GM23248 (cell line): Measurements from ENCODE around the gene PHYHD1. TPM values are rescaled to one million over a fixed set of nuclear protein-coding genes. Genes with fewer than 3 reads are reported as not detected.

ENCODE experiments used
- DNase-seq: peaks from one replicate; pipeline ENCODE4 v3.0.0-alpha.2; 2015
- H2AFZ ChIP-seq: fragments of 200-600 bp; sonication (generic); 2 replicates; pipeline ENCODE4 v1.6.1; 2016; ENCODE audit warnings: antibody characterized with exemption
- H3F3A ChIP-seq: fragments of 200-600 bp; sonication (generic); 2 replicates; pipeline ENCODE4 v1.6.1; 2016; ENCODE audit warnings: mild to moderate bottlenecking, antibody characterized with exemption, mixed run types; ENCODE audit not compliant: insufficient read depth
- H3K27ac ChIP-seq: fragments of 200-600 bp; sonication (generic); 2 replicates; pipeline ENCODE4 v1.5.1; 2016; ENCODE audit warnings: mild to moderate bottlenecking
- H3K27me3 ChIP-seq: fragments of 200-600 bp; sonication (generic); replicated peaks from 2 replicates; pipeline ENCODE4 v1.6.1; 2016; ENCODE audit warnings: mild to moderate bottlenecking; ENCODE audit not compliant: insufficient read depth
- H3K36me3 ChIP-seq: fragments of 200-600 bp; sonication (generic); 2 replicates; pipeline ENCODE4 v1.6.1; 2016; ENCODE audit warnings: low read depth, mild to moderate bottlenecking
- H3K4me1 ChIP-seq: fragments of 200-600 bp; sonication (generic); 2 replicates; pipeline ENCODE4 v1.6.1; 2016; ENCODE audit warnings: mild to moderate bottlenecking; ENCODE audit not compliant: insufficient read depth
- H3K4me2 ChIP-seq: fragments of 200-600 bp; sonication (generic); one replicate; pipeline ENCODE4 v1.6.1; 2016; ENCODE audit warnings: mild to moderate bottlenecking; ENCODE audit not compliant: unreplicated experiment
- H3K4me3 ChIP-seq: fragments of 200-600 bp; sonication (generic); 2 replicates; pipeline ENCODE4 v1.5.1; 2016; ENCODE audit warnings: mild to moderate bottlenecking
- H3K79me2 ChIP-seq: fragments of 200-600 bp; sonication (generic); 2 replicates; pipeline ENCODE4 v1.6.1; 2016; ENCODE audit warnings: mild to moderate bottlenecking; ENCODE audit not compliant: insufficient read depth
- H3K9ac ChIP-seq: fragments of 200-600 bp; sonication (generic); 2 replicates; pipeline ENCODE4 v1.6.1; 2016; ENCODE audit warnings: mild to moderate bottlenecking
- H3K9me2 ChIP-seq: fragments of 200-600 bp; sonication (generic); 2 replicates; pipeline ENCODE4 v1.6.1; 2016; ENCODE audit warnings: mixed run types, mild to moderate bottlenecking, moderate library complexity; ENCODE audit not compliant: insufficient read depth
- H3K9me3 ChIP-seq: fragments of 200-600 bp; sonication (generic); one replicate; pipeline ENCODE4 v1.6.1; 2017; ENCODE audit warnings: low read depth
- H4K20me1 ChIP-seq: fragments of 200-600 bp; sonication (generic); 2 replicates; pipeline ENCODE4 v1.6.0; 2016; ENCODE audit not compliant: insufficient read depth
- EZH2 ChIP-seq: fragments of 200-600 bp; sonication (generic); IDR thresholded peaks from 2 replicates; pipeline ENCODE4 v1.6.1; 2018; ENCODE audit warnings: antibody characterized with exemption, mild to moderate bottlenecking; ENCODE audit not compliant: insufficient read depth, poor library complexity, severe bottlenecking
- EZH2phosphoT487 ChIP-seq: fragments of 200-600 bp; sonication (generic); IDR thresholded peaks from 2 replicates; pipeline ENCODE4 v1.6.1; 2018; ENCODE audit warnings: antibody characterized with exemption, moderate library complexity, mild to moderate bottlenecking, low read depth; ENCODE audit not compliant: insufficient read depth
- whole genome bisulfite sequencing, 2 experiments: methylation state at CpG; one replicate each; pipeline ENCODE4 v1.1.6; 2015 to 2017; ENCODE audit warnings: low lambda C conversion rate in 2 of 2, low coverage in 1 of 2; ENCODE audit errors: missing lambda C conversion rate in 2 of 2; 5-methylcytosine and 5-hydroxymethylcytosine counted together
- in situ Hi-C: fragments of 300-500 bp; cut with MboI; formaldehyde crosslinking; loops from 2 replicates; pipeline ENCODE4 v1.15.0; 2020
- polyA plus RNA-seq: library from polyadenylated mRNA; unstranded; fragments of >200 nt; fragmentation: Nextera tagmentation; extraction: Ambion mirVana; gene quantifications from 2 replicates; pipeline ENCODE4 v1.2.1, GENCODE V29; 2016
- total RNA-seq: library from RNA; depleted of rRNA; stranded (reverse); fragments of >200 nt; shearing (Covaris generic); gene quantifications from 2 replicates; pipeline ENCODE4 v1.2.3, GENCODE V29; 2014

The PHYHD1 gene
- total and polyA plus RNA-seq, 2 experiments from 2014 or later, result 4.4 to 7.4 TPM

GRCh38 chr9:128892221-128892921 lies 28.4 kb upstream of the PHYHD1 start:
- H3F3A ChIP-seq, result no peaks in the 10 kb centered on the region
- 31 to 34% methylated on average over 15 to 17 of the region's 17 CpGs for WGBS, 2 experiments
- peak overlapping the region; percentile 57 for H3K27ac ChIP-seq
- peaks cover 12% of the 10 kb centered on the region; the same call in 1 of the 2 replicates for H3K36me3 ChIP-seq
- peak overlapping the region; percentile 82 for H3K9ac ChIP-seq
- H3K79me2 ChIP-seq, result peaks cover 100% of the 10 kb centered on the region
- H3K4me2 ChIP-seq, result peak overlapping the region; percentile 65
- H4K20me1 ChIP-seq, result no peaks in the 10 kb centered on the region
- no peaks in the 10 kb centered on the region for H3K9me3 ChIP-seq
- in situ Hi-C loops, result no loop called here
- H3K9me2 ChIP-seq, result no peaks in the 10 kb centered on the region
- no peak for TF ChIP-seq EZH2
- no peak for TF ChIP-seq EZH2phosphoT487
- peak; percentile 94 for DNase-seq
- H3K4me3 ChIP-seq, result peak overlapping the region; percentile 49
- H3K27me3 ChIP-seq, result no peaks in the 10 kb centered on the region
- peak overlapping the region; percentile 68 for H2AFZ ChIP-seq
- H3K4me1 ChIP-seq, result peaks cover 29% of the 10 kb centered on the region

- H3K9ac ChIP-seq, result peak overlapping the region; percentile 82; the same call in 1 of the 2 replicates
- in situ Hi-C loops, result no loop called here
- DNase-seq, result no peak
- no peaks in the 10 kb centered on the region for H3F3A ChIP-seq
- H3K27me3 ChIP-seq, result no peaks in the 10 kb centered on the region
- H3K9me2 ChIP-seq, result no peaks in the 10 kb centered on the region
- TF ChIP-seq EZH2phosphoT487, result no peak
- no peak for TF ChIP-seq EZH2
- peaks cover 98% of the 10 kb centered on the region for H3K79me2 ChIP-seq
- H3K9me3 ChIP-seq, result no peaks in the 10 kb centered on the region
- H3K27ac ChIP-seq, result no peak overlapping the region
- H3K4me2 ChIP-seq, result no peak overlapping the region
- H3K4me1 ChIP-seq, result peaks cover 29% of the 10 kb centered on the region
- H3K36me3 ChIP-seq, result peaks cover 15% of the 10 kb centered on the region; the same call in 1 of the 2 replicates
- no peak overlapping the region for H3K4me3 ChIP-seq
- no peaks in the 10 kb centered on the region for H4K20me1 ChIP-seq
- 84 to 90% methylated on average over 8 of the region's 8 CpGs for WGBS, 2 experiments
- H2AFZ ChIP-seq, result no peak overlapping the region
Measured at GRCh38 chr9:128893354-128893753, 27.4 kb upstream of the PHYHD1 start.

- Histone ChIP-seq H3K9ac (no peak overlapping the region), H3K79me2 (peaks cover 97% of the 10 kb centered on the region), H3K4me2 (no peak overlapping the region), H2AFZ (no peak overlapping the region), H3K4me1 (peaks cover 32% of the 10 kb centered on the region), H4K20me1 (no peaks in the 10 kb centered on the region), H3K9me2 (no peaks in the 10 kb centered on the region), H3K4me3 (no peak overlapping the region), H3F3A (no peaks in the 10 kb centered on the region; the same call in 1 of the 2 replicates), H3K36me3 (peaks cover 15% of the 10 kb centered on the region; the same call in 1 of the 2 replicates), H3K9me3 (no peaks in the 10 kb centered on the region), H3K27me3 (no peaks in the 10 kb centered on the region), H3K27ac (no peak overlapping the region)
- DNase-seq, result no peak
- WGBS, 2 experiments, result 89 to 100% methylated on average over 2 of the region's 2 CpGs
- in situ Hi-C loops, result no loop called here
- TF ChIP-seq EZH2 (no peak), EZH2phosphoT487 (no peak)
Measured at GRCh38 chr9:128894764-128895163, 26.0 kb upstream of the PHYHD1 start.

GRCh38 chr9:128895556-128895955 lies 25.2 kb upstream of the PHYHD1 start:
- no peaks in the 10 kb centered on the region for H4K20me1 ChIP-seq
- TF ChIP-seq EZH2phosphoT487, result no peak
- no peak for TF ChIP-seq EZH2
- no peak overlapping the region for H3K9ac ChIP-seq
- peaks cover 28% of the 10 kb centered on the region for H3K4me1 ChIP-seq
- in situ Hi-C loops, result no loop called here
- no peaks in the 10 kb centered on the region for H3K9me2 ChIP-seq
- no peak overlapping the region for H3K27ac ChIP-seq
- no peak overlapping the region for H3K4me3 ChIP-seq
- no peak overlapping the region for H3K4me2 ChIP-seq
- H3K27me3 ChIP-seq, result no peaks in the 10 kb centered on the region
- peaks cover 96% of the 10 kb centered on the region for H3K79me2 ChIP-seq
- H3K9me3 ChIP-seq, result no peaks in the 10 kb centered on the region
- peaks cover 15% of the 10 kb centered on the region; the same call in 1 of the 2 replicates for H3K36me3 ChIP-seq
- no peak overlapping the region for H2AFZ ChIP-seq
- DNase-seq, result no peak
- no peaks in the 10 kb centered on the region; the same call in 1 of the 2 replicates for H3F3A ChIP-seq
- 72 to 77% methylated on average over 4 of the region's 4 CpGs for WGBS, 2 experiments
